GM21381 (cell line): Measurements from ENCODE around the gene DCLK1.
"Not testable (repeated sequence)": the region's sequence is repeated elsewhere in the genome, so short reads cannot be mapped to it uniquely, and the experiment has no call there.

Experiments used
- ATAC-seq: cut with Tn5 transposase; IDR thresholded peaks from one replicate; pipeline ENCODE4 v1.9.1; 2021; ENCODE audit warnings: mild to moderate bottlenecking, moderate library complexity; ENCODE audit not compliant: unreplicated experiment

Gene DCLK1

GRCh38 chr13:36088463-36088862 lies 42.7 kb downstream of the DCLK1 start:
- ATAC-seq = no peak

GRCh38 chr13:36088001-36088400 lies 43.2 kb downstream of the DCLK1 start:
- no peak for ATAC-seq

GRCh38 chr13:36086117-36086516 lies 45.1 kb downstream of the DCLK1 start:
- no peak for ATAC-seq

DNA sequence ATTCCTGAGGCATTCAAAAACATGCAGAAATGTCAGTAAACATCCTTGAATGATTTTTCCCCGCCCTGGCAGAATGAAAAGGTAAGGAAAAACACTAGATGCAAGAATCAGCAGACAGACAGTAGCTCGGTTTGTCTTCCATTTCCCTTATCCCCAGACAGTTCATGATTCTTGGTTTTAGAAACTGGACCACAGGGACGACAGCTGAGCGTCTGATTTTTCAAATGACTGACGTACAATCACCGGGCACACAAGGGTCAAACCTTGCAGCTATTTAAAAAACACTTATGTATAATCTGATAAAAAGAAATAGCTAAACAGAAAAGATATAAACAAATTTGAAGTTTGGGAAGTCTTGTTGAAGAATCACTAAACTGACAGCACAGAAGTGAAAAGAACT lies 47.1 kb downstream of the DCLK1 start:
- no peak for ATAC-seq

- ATAC-seq = no peak
These were observed 48.4 kb downstream of the DCLK1 start for GRCh38 chr13:36082806-36083205.

- ATAC-seq = no peak
These were observed 48.8 kb downstream of the DCLK1 start for GRCh38 chr13:36082396-36082795.

DNA sequence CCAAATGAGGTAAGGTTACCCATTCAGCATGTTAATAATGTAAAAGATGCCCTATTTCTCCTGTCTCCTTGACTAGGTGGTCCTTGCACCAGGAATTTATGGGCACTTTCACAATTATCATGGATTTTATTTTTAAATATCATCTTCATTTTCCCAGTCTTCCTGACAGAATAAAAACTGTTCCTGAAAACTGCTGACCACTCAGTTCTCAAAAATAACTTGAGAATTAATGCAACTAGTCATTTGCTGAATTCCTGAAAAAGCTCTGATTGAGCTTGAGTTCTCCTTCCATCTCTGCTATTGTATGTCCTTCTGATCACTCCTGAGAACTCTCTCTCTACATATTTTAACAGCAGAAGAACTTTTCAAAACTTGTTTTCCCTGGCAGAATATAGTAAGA lies 55.0 kb downstream of the DCLK1 start:
- no peak for ATAC-seq

GRCh38 chr13:36074659-36075058 lies 56.5 kb downstream of the DCLK1 start:
- no peak for ATAC-seq

GRCh38 chr13:36072152-36072935 lies 58.8 kb downstream of the DCLK1 start:
- no peak for ATAC-seq

- not testable (repeated sequence) for ATAC-seq
These were observed 60.5 kb downstream of the DCLK1 start for GRCh38 chr13:36070504-36071192.

- ATAC-seq = no peak
These were observed 61.3 kb downstream of the DCLK1 start for GRCh38 chr13:36069881-36070366.

DNA sequence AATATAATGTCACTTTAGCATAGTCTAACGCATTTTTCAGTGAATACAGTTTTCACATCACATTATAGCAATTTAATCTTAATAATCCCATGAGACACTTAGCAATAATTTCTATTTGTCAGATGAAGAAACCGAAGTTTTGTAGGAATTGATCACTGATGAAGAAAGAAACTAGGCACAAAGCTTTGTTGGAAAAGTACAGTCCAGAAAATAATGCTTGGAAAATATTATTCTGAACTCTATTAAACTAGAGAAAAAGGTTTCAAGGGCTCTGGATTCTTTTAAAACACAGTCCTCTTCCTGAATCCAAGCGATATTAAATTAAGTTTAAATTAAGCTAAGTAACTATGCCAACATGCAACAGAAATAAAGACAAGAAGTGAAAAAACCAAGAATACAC lies 62.2 kb downstream of the DCLK1 start:
- no peak for ATAC-seq

GRCh38 chr13:36068566-36068965 lies 62.6 kb downstream of the DCLK1 start:
- ATAC-seq = no peak

GRCh38 chr13:36067746-36068381 lies 63.3 kb downstream of the DCLK1 start:
- no peak for ATAC-seq

- ATAC-seq = no peak
These were observed 68.9 kb downstream of the DCLK1 start for GRCh38 chr13:36062249-36062648.

- ATAC-seq = no peak
These were observed 69.6 kb downstream of the DCLK1 start for GRCh38 chr13:36061621-36062020.

- no peak for ATAC-seq
These were observed 70.1 kb downstream of the DCLK1 start for GRCh38 chr13:36061054-36061453.

DNA sequence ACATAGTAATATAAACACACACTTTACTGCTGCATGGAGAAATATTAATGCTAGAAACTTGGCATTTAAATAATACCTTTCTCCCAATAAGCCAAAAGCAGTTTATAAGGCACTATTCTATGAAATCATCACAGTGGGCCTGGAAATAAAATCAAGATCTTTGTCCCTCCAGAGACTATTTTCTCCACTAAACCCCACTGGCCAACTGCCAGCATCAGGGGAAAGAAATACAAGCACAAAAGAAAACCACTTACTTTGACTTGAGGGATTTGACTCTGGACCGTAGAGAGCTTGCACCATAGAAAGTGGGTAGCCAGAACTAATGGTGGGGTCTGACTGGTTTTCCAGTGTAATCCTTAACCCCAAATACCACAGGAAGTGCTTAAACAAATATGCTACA lies 71.9 kb downstream of the DCLK1 start:
- no peak for ATAC-seq

DNA sequence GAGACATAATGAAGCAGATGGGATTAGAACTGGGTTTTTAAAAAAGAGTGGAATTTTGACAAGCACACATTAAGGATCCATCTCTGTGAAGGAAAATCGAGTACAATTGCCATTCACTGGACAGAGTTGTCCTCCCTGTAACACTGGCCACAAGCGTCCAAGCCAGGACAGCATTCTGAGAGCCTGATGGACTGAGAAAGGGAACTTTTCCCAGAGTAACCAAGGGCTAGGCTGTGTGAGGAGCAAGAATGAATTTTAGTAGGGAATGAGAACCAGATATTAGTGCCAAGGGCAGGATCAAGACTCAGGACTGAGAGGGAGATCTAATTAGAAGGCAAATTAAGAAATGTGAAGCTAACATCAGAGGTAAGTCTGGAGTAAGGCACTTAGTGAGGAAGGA lies 73.1 kb downstream of the DCLK1 start:
- no peak for ATAC-seq

- ATAC-seq = no peak
These were observed 73.6 kb downstream of the DCLK1 start for GRCh38 chr13:36057547-36057946.

GRCh38 chr13:36057041-36057440 lies 74.1 kb downstream of the DCLK1 start:
- no peak for ATAC-seq

DNA sequence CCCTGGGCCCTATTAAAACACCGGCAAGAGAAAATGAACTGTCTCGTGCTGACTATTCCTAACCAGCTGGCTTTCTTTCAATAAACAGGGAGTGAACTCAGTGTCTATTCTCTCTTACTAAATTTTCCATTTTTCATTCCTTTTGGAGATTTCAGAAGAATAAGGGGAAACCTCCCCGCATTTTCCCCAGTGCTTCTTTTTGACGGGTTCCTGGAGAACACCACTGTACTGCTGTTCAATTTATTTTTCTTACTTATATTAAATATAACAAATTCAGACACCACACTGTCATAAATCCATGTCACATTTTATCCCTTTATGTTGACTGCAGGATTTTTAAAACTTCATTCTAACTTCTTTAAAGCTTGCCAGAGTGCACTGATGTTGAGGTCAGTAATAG lies 75.8 kb downstream of the DCLK1 start:
- ATAC-seq = no peak
